Measurements from ENCODE around the gene PRAMEF7. TPM values are rescaled to one million over a fixed set of nuclear protein-coding genes. Genes with fewer than 3 reads are reported as not detected.
"Not testable (repeated sequence)": the region's sequence is repeated elsewhere in the genome, so short reads cannot be mapped to it uniquely, and the experiment has no call there.

PRAMEF7 gene
- total RNA-seq (not detected), polyA plus RNA-seq (not detected)
- long read RNA-seq, donor 1, result 0 reads
- long read RNA-seq, donor 2, result 0 reads
- long read RNA-seq, donor 3, result 0 reads
- long read RNA-seq, donor 4, result 0 reads

DNA sequence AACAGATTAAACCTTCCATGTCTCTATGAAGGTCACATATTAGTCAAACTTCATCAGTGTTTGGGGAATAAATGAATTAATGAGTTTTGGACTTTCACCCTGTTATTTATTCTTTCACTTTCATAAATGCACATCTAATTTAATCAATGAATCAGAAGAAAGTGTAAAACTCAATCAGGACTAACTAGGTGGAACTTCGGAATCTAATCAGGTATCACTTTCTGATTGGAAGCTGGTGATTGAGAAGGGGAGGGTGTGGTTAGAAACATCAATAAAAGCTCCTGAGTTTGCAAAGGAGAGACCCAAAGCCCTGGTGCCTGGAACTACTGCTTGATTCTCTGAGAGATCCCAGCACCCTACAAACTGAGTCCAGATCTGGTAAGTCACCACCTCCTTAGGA is at the start of gene PRAMEF7:
Gene PRAMEF7, plus strand, starts transcription at position 301 of the 400 bp plus-strand sequence. CDS start 1,083 bp downstream, outside the sequence.
- DNase-seq; H3K27ac ChIP-seq (ENCODE audit: low read length); H3K4me3 ChIP-seq (ENCODE audit: low read length); intact Hi-C loops (cut with DNase I); H3K4me1 ChIP-seq (ENCODE audit: control insufficient read depth, insufficient read depth, low read length); H3K27me3 ChIP-seq (ENCODE audit: control insufficient read depth, insufficient read depth); ATAC-seq; H3K9me3 ChIP-seq (ENCODE audit: control insufficient read depth, low read length): not testable (repeated sequence)
- no CpG with 5 or more reads among the region's 1 CpG for whole genome bisulfite sequencing

DNA sequence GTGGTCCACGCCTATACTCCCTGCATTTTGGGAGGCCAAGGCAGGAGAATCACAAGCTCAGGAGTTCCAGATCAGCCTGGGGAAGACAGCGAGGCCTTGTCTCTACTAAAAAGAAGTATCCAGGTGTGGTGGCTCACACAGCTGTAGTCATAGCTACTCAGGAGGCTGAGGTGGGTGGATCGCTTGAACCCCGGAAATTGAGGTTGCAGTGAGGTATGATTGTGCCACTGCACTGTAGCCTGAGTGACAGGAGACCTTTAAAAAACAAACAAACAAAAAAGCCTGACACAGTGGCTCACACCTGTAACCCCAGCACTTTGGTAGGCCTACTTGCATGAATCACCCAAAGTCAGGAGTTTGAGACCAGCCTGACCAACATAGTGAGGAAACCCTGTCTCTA is 38.0 kb upstream of the PRAMEF7 start:
- H3K27me3 ChIP-seq (ENCODE audit: control insufficient read depth, insufficient read depth); H3K4me1 ChIP-seq (ENCODE audit: control insufficient read depth, insufficient read depth, low read length); H3K4me3 ChIP-seq (ENCODE audit: low read length); ATAC-seq; DNase-seq; H3K27ac ChIP-seq (ENCODE audit: low read length); intact Hi-C loops (cut with DNase I); H3K9me3 ChIP-seq (ENCODE audit: control insufficient read depth, low read length): not testable (repeated sequence)
- 86% methylated on average over 3 of the region's 4 CpGs for WGBS

DNA sequence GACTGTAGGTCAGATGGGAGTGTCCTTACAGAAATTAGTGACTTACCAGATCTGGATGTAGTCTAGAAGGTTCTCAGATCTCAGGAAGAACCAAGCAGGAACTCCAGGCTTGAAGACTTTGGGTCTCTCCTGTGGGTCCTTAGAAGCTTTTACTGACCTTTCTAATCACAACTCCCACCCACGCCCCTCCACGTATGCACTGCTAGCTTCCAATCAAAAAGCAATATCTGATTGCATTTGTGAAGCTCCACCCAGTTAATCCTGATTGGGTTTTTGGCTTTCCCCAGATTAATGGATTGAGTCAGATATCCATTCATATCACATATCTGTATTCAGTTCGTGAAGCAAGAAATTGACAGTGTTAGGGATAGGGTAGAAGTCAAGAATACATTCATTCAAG is 30.3 kb upstream of the PRAMEF7 start, which contains the start of gene PRAMEF4:
Gene PRAMEF4, minus strand, starts transcription at position 101 of the 400 bp plus-strand sequence. CDS start 2,807 bp downstream, outside the sequence.
- H3K4me1 ChIP-seq (ENCODE audit: control insufficient read depth, insufficient read depth, low read length); H3K27ac ChIP-seq (ENCODE audit: low read length); H3K9me3 ChIP-seq (ENCODE audit: control insufficient read depth, low read length); H3K27me3 ChIP-seq (ENCODE audit: control insufficient read depth, insufficient read depth); intact Hi-C loops (cut with DNase I); DNase-seq; ATAC-seq; H3K4me3 ChIP-seq (ENCODE audit: low read length): not testable (repeated sequence)
- WGBS, result 64% methylated on average over 3 of the region's 3 CpGs

DNA sequence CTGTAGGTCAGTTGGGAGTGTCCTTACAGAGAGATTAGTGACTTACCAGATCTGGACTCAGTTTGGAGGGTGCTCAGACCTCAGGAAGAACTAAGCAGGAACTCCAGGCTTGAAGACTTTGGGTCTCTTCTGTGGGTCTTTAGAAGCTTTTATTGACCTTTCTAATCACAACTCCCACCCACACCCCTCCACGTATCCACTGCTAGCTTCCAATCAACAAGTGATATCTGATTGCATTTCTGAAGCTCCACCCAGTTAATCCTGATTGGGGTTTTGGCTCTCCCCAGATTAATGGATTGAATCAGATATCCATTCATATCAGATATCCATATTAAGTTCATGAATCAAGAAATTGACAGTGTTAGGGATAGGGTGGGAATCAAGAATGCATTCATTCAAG is 18.2 kb upstream of the PRAMEF7 start, which contains the start of gene PRAMEF10:
Gene PRAMEF10, minus strand, starts transcription at position 101 of the 400 bp plus-strand sequence. CDS start 2,423 bp downstream, outside the sequence.
- intact Hi-C loops (cut with DNase I); H3K4me1 ChIP-seq (ENCODE audit: control insufficient read depth, insufficient read depth, low read length); ATAC-seq; DNase-seq; H3K27ac ChIP-seq (ENCODE audit: low read length); H3K9me3 ChIP-seq (ENCODE audit: control insufficient read depth, low read length); H3K4me3 ChIP-seq (ENCODE audit: low read length); H3K27me3 ChIP-seq (ENCODE audit: control insufficient read depth, insufficient read depth): not testable (repeated sequence)
- 40% methylated on average over 1 of the region's 1 CpG for WGBS

DNA sequence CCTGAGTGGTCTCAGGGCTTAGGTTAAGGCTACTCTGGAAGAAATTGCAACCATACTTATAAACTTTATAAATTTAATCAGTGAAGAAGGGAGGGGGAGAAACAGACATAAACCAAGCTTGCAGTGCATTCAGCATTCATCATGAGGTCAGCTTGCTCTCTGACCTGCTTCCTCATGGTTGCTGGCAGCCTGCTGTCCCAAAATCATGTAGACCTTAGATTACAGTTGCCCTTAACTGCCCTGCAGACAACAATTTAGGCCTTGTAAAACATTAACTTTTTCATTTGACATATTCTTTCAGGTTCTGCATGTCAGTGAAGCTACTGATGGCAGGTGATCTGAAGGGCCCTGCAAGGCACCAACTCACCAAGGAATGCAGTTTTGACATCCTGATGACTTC is 17.2 kb upstream of the PRAMEF7 start:
- ATAC-seq, result not testable (repeated sequence)

DNA sequence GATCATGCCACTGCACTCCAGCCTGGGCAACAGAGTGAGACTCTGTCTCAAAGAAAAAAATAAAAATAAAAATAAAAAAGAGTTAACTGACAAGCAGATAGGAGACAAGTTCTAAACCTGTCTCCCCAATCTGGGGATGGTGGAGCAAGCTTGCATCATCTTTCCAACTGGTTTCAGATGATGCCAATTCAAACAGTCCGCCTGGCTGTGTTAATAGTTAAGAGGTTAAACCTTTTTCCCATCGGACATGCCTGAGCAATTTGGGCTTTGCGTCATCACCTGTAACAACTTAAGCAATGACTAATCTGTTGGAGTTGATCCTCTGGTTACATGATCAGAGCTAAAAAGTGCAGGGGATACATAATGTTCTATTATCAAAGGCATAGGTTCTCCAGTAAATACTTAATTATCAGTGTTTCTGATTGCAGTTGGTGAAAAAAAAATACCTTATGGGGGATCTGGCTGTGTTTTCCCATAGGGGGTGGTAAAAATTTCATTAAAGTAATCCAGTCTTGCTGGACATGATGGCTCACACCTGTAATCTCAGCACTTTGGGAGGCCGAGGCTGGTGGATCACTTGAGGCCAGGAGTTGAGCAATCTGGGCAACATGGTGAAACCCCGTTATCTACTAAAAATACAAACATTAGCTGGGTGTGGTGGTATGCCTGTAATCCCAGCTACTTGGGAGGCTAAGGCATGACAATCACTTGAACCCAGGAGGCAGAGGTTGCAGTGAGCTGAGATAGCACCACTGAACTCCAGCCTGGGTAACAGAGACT is 12.4 kb upstream of the PRAMEF7 start:
- DNase-seq; ATAC-seq; H3K9me3 ChIP-seq (ENCODE audit: control insufficient read depth, low read length); intact Hi-C loops (cut with DNase I); H3K4me1 ChIP-seq (ENCODE audit: control insufficient read depth, insufficient read depth, low read length); H3K4me3 ChIP-seq (ENCODE audit: low read length); H3K27ac ChIP-seq (ENCODE audit: low read length); H3K27me3 ChIP-seq (ENCODE audit: control insufficient read depth, insufficient read depth): not testable (repeated sequence)
- 76% methylated on average over 4 of the region's 5 CpGs for WGBS

More for the DNA sequence above, 17.2 kb upstream of the PRAMEF7 start:
- H3K27me3 ChIP-seq (ENCODE audit: control insufficient read depth, insufficient read depth); H3K4me3 ChIP-seq (ENCODE audit: low read length); H3K9me3 ChIP-seq (ENCODE audit: control insufficient read depth, low read length); H3K4me1 ChIP-seq (ENCODE audit: control insufficient read depth, insufficient read depth, low read length); intact Hi-C loops (cut with DNase I); DNase-seq; H3K27ac ChIP-seq (ENCODE audit: low read length): not testable (repeated sequence)

DNA sequence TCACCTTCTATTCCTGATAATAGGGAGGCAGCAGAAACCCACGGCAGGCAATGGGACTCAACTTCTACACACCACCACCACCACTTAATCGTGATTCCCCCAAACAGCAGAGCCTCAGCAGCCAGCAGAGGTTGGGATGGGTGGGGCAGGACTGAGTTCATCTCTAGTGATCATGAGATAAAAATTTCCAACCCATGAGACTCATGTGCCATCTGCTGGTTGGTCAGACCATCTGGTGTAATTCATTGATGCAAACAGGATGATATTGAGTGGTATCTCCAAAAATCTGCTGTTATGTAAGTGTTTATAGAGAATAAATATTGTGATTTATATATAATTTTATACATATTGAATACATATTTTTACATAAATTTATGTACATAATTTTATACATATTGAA is 5.3 kb downstream of the PRAMEF7 start:
- H3K27ac ChIP-seq (ENCODE audit: low read length); H3K4me1 ChIP-seq (ENCODE audit: control insufficient read depth, insufficient read depth, low read length); H3K4me3 ChIP-seq (ENCODE audit: low read length); intact Hi-C loops (cut with DNase I); DNase-seq; H3K27me3 ChIP-seq (ENCODE audit: control insufficient read depth, insufficient read depth); ATAC-seq; H3K9me3 ChIP-seq (ENCODE audit: control insufficient read depth, low read length): not testable (repeated sequence)
- WGBS, result 70% methylated on average over 2 of the region's 2 CpGs

DNA sequence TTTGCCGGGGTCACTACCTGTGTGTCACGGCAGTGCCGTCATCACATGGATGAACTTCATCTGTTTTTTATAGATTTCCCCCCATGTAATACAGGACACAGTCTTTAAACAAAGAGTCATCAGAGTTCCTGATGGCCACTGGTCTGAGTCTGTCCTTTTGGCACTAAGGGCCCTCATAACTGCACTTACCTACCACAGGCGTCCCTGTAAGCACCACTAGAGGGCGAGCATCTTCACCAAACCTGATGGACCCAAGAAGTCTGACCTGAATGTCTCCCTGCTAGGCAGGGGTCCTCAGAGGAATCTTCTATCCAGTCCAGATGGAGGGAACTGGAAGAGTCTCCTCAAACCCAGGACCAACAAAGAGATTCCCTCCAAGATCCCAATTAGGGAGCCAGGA is 8.0 kb downstream of the PRAMEF7 start:
- H3K9me3 ChIP-seq (ENCODE audit: control insufficient read depth, low read length); ATAC-seq; H3K27me3 ChIP-seq (ENCODE audit: control insufficient read depth, insufficient read depth); H3K4me1 ChIP-seq (ENCODE audit: control insufficient read depth, insufficient read depth, low read length); DNase-seq; H3K27ac ChIP-seq (ENCODE audit: low read length); intact Hi-C loops (cut with DNase I); H3K4me3 ChIP-seq (ENCODE audit: low read length): not testable (repeated sequence)
- 42% methylated on average over 3 of the region's 5 CpGs for WGBS

DNA sequence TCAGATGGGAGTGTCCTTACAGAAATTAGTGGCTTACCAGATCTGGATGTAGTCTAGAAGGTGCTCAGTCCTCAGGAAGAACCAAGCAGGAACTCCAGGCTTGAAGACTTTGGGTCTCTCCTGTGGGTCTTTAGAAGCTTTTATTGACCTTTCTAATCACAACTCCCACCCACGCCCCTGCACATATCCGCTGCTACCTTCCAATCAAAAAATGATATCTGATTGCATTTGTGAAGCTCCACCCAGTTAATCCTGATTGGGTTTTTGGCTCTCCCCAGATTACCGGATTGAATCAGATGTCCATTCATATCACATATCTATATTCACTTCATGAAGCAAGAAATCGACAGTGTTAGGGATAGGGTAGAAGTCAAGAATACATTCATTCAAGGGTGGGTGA is 31.1 kb downstream of the PRAMEF7 start, which contains the start of gene PRAMEF6:
Gene PRAMEF6, minus strand, starts transcription at position 101 of the 400 bp plus-strand sequence. CDS start 5,062 bp downstream, outside the sequence.
- H3K9me3 ChIP-seq (ENCODE audit: control insufficient read depth, low read length); intact Hi-C loops (cut with DNase I); ATAC-seq; DNase-seq; H3K27ac ChIP-seq (ENCODE audit: low read length); H3K4me1 ChIP-seq (ENCODE audit: control insufficient read depth, insufficient read depth, low read length); H3K27me3 ChIP-seq (ENCODE audit: control insufficient read depth, insufficient read depth); H3K4me3 ChIP-seq (ENCODE audit: low read length): not testable (repeated sequence)
- WGBS, result 89% methylated on average over 2 of the region's 4 CpGs

All from right cardiac atrium (tissue), 5 donors.